Measurements from ENCODE around the gene EIF3I. TPM values are rescaled to one million over a fixed set of nuclear protein-coding genes. Genes with fewer than 3 reads are reported as not detected.

The EIF3I gene
- total and polyA plus RNA-seq, 2 of the 13 experiments (the other 11 are each of a cell fraction or from before 2014, with no cell fraction given): 210 to 223 TPM

DNA sequence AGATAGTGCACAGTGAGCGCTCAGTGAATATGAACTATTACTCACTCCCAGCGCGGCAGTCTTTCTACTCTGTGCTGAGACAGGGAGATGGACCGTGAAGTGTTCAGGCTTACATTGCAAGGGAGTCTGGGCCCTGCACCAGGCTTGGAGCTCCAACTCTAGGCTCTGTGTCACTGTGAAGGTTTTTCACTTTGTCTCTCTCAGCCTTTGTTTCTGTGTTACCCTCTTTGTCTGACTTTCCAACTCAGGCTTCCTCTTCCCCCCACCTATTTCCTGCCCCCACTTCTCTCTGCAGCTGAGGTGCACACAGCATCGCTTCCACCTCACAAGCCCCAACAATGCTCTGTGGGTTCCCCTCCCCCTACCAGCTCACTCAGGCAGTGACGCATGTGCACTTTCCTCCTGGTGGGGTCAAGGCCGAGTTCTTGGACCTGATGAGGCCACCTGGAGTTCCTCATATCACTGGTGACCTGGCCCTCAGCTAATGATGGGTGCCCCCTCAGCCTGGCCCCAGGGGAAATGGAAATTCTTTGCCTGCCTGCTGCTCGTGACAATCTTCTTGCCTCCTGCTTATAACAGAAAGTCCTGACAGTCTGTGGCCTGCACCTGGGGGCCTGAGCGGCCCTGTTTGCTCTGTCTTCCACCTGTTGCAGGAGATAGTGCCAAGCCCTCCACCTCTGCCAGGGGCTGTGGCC is 27.8 kb downstream of the EIF3I start (continued):
- TF ChIP-seq ZNF331 (CRISPR knock-in tag; IDR thresholded peaks at IDR 0.05) (no peak), ZSCAN12 (CRISPR knock-in tag; IDR thresholded peaks at IDR 0.05) (no peak), TBX2 (CRISPR knock-in tag; IDR thresholded peaks at IDR 0.05; ENCODE audit: borderline replicate concordance) (peak; percentile 68; the same call in 1 of the 2 replicates), LCORL (IDR thresholded peaks at IDR 0.05) (no peak), LCORL (CRISPR knock-in tag; IDR thresholded peaks at IDR 0.05) (peak; percentile 78; the same call in 1 of the 2 replicates), NFYC (CRISPR knock-in tag; IDR thresholded peaks at IDR 0.05) (no peak), KIAA2018 (CRISPR knock-in tag; IDR thresholded peaks at IDR 0.05; ENCODE audit: borderline replicate concordance) (no peak), ZNF543 (CRISPR knock-in tag; IDR thresholded peaks at IDR 0.05) (0 out of 2 replicates have a peak, but pooled peaks have one; percentile 57), HDAC2 (CRISPR knock-in tag; IDR thresholded peaks at IDR 0.05) (peak; percentile 93), ZFX (CRISPR knock-in tag; IDR thresholded peaks at IDR 0.05; ENCODE audit: low read depth) (peak; percentile 75), ZNF335 (CRISPR knock-in tag; IDR thresholded peaks at IDR 0.05) (no peak), ZNF629 (CRISPR knock-in tag; conservative IDR thresholded peaks at IDR 0.05) (peak; percentile 44; the same call in 1 of the 2 replicates), ZNF713 (CRISPR knock-in tag; IDR thresholded peaks at IDR 0.05) (0 out of 2 replicates have a peak, but pooled peaks have one; percentile 48), TEAD2 (CRISPR knock-in tag; IDR thresholded peaks at IDR 0.05) (no peak), ZNF3 (CRISPR knock-in tag; IDR thresholded peaks at IDR 0.05) (no peak), MAZ (IDR thresholded peaks at IDR 0.05; ENCODE audit: borderline replicate concordance, low read depth, low read length) (peak; percentile 42; the same call in 1 of the 2 replicates), MAZ (CRISPR knock-in tag; IDR thresholded peaks at IDR 0.05; ENCODE audit: low read depth) (peak; percentile 47; the same call in 1 of the 2 replicates)
- TF ChIP-seq, protein P1, sequence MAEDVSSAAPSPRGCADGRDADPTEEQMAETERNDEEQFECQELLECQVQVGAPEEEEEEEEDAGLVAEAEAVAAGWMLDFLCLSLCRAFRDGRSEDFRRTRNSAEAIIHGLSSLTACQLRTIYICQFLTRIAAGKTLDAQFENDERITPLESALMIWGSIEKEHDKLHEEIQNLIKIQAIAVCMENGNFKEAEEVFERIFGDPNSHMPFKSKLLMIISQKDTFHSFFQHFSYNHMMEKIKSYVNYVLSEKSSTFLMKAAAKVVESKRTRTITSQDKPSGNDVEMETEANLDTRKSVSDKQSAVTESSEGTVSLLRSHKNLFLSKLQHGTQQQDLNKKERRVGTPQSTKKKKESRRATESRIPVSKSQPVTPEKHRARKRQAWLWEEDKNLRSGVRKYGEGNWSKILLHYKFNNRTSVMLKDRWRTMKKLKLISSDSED (CRISPR knock-in tag; IDR thresholded peaks at IDR 0.05): no peak
- TF ChIP-seq, protein P2, sequence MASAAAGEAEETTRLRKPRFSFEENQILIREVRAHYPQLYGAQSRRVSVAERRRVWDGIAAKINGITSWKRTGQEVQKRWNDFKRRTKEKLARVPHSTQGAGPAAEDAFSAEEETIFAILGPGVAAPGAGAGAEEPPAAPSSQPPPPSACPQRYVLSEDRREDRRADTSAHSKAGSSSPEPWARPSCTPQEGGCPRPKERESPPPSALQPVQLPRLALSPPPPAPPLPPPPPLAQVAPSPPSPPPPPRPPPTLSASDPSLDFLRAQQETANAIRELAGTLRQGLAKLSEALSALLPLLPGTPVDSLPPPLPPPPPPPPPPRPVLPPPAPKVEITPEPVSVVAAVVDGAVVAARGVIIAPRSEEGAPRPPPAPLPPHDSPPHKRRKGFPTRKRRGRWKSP (CRISPR knock-in tag; IDR thresholded peaks at IDR 0.05): peak; percentile 46; the same call in 1 of the 2 replicates

Data from HepG2 (cell line).